AG08395 (cell line): ENCODE measurements around the gene EGLN2.
"Not testable (repeated sequence)": the region's sequence is repeated elsewhere in the genome, so short reads cannot be mapped to it uniquely, and the experiment has no call there.

Experiments used
- DNase-seq: peaks from one replicate; pipeline ENCODE4 v3.0.0; 2012; ENCODE audit warnings: mixed read lengths, low spot score

Gene EGLN2

DNA sequence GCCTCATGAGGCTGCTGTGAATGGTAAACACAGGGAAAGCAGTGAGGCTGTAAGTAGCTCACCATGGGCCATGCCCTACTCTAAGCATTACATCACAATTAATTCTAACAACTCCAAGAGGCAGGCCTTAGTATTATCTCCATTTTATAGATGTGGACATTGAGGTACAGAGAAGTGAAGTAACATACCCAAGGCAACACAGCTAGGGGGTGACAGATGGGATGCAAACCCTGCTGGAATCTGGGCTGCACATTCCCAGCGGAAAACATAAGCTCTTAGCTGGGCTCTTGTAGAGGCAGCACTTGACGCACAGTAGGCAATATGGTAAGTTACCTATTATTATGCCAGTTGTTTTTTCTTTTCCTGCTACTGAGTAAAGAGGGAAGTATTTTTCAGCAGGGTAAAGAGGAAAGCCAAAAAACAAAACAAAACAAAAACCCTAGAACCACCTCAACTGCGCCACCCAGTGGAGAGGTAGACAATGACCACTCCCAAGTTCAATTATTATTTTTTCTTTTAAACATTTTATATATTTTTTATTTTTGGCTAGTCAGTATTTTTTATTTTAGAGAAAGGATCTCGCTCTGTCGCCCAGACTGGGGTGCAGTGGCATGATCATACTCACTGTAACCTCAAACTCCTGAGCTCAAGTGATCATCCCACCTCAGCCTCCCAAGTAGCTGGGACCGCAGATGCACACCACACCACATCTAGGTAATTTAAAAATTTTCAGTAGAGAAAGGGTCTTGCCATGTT, 20.7 kb downstream of the EGLN2 start:
- peak; percentile 20 for DNase-seq

- DNase-seq, result no peak
Measured at GRCh38 chr19:40822161-40822560, 23.2 kb downstream of the EGLN2 start.

GRCh38 chr19:40822704-40823553, 23.9 kb downstream of the EGLN2 start:
- not testable (repeated sequence) for DNase-seq

GRCh38 chr19:40824916-40825315, 25.9 kb downstream of the EGLN2 start:
- not testable (repeated sequence) for DNase-seq

DNA sequence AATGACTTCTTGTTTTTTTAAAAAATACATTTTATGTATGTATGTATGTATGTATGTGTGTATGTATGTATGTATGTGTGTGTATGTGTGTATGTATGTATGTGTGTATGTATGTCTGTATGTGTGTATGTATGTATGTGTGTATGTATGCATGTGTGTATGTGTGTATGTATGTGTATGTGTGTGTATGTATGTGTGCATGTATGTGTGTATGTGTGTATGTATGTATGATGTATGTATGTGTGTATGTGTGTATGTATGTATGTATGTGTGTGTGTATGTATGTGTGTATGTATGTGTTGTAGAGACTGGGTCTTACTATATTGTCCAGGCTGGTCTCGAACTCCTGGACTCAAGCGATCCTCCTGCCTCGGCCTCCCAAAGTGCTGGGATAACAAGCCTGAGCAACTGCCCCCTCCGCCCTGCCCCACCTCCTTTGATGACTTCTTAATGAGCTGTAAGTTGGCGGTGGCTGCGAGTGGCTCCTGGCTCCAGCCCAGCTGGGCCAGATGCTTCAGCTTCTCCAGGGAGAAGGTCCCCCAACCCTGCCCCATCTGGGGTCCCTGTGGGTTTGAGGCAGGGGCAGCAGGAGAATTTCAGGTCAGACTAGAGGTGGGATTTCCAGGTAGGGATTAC, 26.6 kb downstream of the EGLN2 start:
- not testable (repeated sequence) for DNase-seq

GRCh38 chr19:40826312-40826698, 27.3 kb downstream of the EGLN2 start:
- not testable (repeated sequence) for DNase-seq

GRCh38 chr19:40826699-40827385, 27.9 kb downstream of the EGLN2 start:
- DNase-seq, result not testable (repeated sequence)

- DNase-seq, result no peak
Measured at GRCh38 chr19:40827386-40828247, 28.6 kb downstream of the EGLN2 start.

GRCh38 chr19:40829205-40829604, 30.2 kb downstream of the EGLN2 start:
- DNase-seq, result no peak

- not testable (repeated sequence) for DNase-seq
Measured at GRCh38 chr19:40830741-40831140, 31.8 kb downstream of the EGLN2 start.

DNA sequence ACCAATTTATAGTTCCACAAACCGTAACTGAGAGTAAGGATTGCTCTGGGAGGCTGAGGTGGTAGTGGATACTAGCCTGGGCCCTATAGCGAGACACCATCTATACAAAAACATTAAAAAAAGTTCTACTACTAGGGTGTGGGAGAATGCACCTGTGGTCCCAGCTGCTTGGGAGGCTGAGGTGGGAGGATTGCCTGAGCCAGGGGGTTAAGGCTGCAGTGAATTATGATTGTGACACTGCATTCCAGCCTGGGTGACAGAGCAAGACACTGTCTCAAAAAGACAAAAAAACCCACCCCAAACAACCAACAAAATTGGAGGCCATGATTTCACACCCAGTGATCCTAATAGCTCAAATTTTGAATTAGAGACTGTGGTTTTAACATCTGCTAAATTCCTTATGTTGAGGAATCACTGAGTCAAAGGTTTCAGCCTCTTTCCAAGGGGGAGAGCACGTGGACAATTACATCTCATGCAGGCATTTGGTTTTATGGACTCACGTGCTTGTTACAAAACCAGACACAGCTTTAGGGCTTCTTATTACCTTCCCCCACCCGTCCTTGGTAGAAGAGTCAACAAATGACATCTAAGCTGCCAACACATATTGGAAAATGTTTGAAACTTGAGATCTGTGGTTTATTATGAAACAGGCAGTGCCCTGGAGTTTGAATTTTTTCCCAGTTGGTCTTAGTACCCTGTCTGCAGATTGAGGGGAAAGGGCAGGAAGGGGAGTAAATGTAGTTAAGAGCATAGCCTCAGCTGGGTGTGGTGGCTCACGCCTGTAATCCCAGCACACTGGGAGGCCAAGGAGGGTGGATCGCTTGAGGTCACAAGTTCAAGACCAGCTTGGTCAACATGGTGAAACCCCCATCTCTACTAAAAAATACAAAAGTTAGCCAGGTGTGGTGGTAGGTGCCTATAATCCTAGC, 32.8 kb downstream of the EGLN2 start:
- peak; percentile 89 for DNase-seq

- DNase-seq, result not testable (repeated sequence)
Measured at GRCh38 chr19:40832431-40832790, 33.4 kb downstream of the EGLN2 start.

DNA sequence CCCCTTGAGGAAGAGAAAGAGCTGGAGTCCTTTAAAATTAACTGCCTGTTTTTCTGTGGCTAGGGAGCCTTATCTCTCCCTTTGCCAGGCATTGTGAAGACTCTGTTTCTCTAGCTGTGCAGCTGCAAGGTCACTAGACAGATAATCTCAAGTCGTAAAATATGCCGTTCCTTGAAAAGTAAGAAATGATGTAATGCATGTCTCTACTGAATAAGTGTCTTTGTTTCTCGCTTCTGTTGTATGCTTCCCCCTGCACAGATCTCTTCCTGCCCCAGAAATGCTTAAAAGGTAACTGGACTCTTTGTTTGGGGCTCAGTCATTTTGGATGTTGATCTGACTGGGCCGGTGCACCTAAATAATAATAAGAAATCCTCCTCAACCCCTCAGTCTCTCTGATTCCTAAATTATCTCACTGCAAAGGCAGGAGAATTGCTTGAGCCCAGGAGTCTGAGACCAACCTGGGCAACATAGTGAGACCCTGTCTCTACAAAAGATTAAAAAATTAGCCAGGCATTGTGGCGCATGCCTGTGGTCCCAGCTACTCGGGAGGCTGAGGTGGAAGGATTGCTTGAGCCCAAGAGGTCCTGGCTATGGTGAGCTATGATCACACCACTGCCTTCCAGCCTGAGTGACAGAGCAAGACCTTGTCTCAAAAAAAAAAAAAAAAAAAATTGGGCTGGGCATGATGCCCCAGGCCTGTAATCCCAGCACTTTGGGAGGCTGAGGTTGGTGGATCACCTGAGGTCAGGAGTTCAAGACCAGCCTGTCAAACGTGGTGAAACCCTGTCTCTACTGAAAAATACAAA, 34.9 kb downstream of the EGLN2 start:
- not testable (repeated sequence) for DNase-seq

- no peak for DNase-seq
Measured at GRCh38 chr19:40836754-40837429, 37.9 kb downstream of the EGLN2 start.

DNA sequence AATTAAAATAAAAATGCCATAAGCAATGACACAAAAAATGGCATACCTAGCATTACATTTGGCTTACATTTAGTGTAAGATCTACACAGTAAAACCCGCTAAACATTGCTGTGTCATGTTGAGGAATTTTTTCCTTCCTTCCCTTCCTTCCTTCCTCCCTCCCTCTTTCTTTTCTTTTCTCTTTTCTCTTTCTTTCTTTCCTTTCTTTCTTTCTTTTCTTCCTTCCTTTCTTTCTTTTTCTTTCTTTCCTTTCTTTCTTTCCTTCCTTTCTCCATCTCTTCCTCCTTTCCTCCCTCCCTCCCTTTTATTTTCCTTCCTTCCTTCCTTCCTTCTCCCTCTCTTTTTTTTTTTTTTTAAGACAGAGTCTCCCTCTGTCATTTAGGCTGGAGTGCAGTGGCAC, 39.5 kb downstream of the EGLN2 start:
- DNase-seq, result not testable (repeated sequence)

GRCh38 chr19:40842012-40842411, 43.0 kb downstream of the EGLN2 start:
- not testable (repeated sequence) for DNase-seq

GRCh38 chr19:40842997-40843652, 44.1 kb downstream of the EGLN2 start:
- not testable (repeated sequence) for DNase-seq

GRCh38 chr19:40843653-40844052, 44.7 kb downstream of the EGLN2 start:
- not testable (repeated sequence) for DNase-seq
